GM19035 (cell line): ENCODE measurements around the gene CCDC116.
A peak's percentile ranks its signal among the peaks of the same experiment; 100 is the strongest.
"Not testable (repeated sequence)": the region's sequence is repeated elsewhere in the genome, so short reads cannot be mapped to it uniquely, and the experiment has no call there.

Experiments used
- ATAC-seq: cut with Tn5 transposase; IDR thresholded peaks from one replicate; pipeline ENCODE4 v1.9.1; 2021; ENCODE audit not compliant: unreplicated experiment

Gene CCDC116

DNA sequence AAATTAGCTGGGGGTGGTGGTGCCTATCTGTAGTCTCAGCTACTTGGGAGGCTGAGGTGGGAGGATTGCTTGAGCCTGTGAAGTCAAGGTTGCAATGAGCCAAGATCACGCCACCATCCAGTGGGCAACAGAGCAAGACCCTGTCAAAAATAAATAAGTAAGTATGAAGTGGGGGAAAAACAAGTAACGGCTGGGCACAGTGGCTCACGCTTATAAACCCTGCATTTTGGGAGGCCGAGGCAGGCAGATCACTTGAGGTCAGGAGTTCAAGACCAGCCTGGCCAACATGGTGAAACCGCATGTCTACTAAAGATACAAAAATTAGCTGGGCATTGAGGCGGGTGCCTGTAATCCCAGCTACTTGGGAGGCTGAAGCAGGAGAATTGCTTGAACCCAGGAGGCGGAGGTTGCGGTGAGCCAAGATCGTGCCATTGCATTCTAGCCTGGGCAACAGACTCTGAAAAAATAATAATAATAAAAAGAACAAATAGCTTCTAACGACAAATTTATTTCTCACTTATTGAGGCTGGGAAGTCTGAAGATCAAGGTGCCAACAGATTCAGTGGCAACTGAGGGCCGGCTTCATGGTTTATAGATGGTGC is 22.9 kb upstream of the CCDC116 start:
- ATAC-seq = not testable (repeated sequence)

- no peak for ATAC-seq
Observed at GRCh38 chr22:21611210-21611977, 21.2 kb upstream of the CCDC116 start.

DNA sequence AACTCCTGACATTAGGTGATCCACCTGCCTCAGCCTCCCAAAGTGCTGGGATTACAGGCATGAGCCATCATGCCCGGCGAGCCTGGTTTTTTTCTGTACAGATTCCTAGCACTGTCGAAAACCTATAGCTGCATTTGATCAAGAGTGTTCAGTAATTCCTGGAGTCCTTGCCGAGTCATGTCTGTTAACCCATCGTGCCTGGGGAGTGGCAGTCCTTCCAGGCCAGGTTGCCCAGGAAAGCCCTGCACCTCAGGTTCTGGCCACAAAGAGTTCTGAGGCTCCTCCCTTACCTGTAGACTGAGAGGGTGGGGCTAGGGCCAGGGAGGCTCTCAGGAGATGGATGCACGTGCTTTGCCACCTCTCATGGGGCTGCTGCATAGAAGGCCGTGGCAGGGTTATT is 19.7 kb upstream of the CCDC116 start:
- ATAC-seq = no peak

- ATAC-seq = no peak
Observed at GRCh38 chr22:21613553-21614233, 18.9 kb upstream of the CCDC116 start.

GRCh38 chr22:21615731-21616130 is 16.8 kb upstream of the CCDC116 start:
- ATAC-seq = no peak

DNA sequence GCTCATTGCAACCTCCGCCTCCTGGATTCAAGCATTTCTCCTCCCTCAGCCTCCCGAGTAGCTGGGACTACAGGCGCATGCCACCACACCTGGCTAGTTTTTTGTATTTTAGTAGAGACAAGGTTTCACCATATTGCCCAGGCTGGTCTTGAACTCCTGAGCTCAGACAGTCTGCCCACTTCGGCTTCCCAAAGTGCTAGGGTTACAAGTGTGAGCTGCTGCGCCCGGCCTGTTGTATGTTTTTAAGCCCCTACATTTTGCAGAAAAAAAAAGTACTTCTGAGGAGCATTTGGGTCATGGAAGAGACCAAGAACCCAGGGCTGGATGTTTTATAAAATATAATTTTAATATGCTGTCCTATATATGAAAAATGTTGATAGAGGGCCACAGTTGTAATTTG is 15.2 kb upstream of the CCDC116 start:
- not testable (repeated sequence) for ATAC-seq

DNA sequence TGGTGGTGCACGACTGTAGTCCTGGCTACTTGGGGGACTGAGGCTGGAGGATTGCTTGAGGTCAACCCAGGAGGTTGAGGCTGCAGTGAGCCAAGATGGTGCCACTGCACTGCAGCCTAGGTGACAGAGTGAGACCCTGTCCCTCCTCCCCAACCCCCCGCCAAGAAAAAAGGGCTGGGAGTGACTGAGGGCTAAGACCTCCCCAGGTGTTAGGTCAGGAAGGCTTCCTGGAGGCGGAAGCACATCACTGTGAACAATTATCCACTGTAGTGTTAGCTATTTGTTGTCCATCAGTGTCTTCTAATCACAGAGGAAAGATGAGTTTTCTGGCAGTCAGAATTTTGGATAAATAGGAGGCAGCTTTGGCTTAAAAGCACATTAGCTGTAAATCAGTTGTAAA is 11.5 kb upstream of the CCDC116 start:
- no peak for ATAC-seq

- no peak for ATAC-seq
Observed at GRCh38 chr22:21622011-21622918, 10.3 kb upstream of the CCDC116 start.

DNA sequence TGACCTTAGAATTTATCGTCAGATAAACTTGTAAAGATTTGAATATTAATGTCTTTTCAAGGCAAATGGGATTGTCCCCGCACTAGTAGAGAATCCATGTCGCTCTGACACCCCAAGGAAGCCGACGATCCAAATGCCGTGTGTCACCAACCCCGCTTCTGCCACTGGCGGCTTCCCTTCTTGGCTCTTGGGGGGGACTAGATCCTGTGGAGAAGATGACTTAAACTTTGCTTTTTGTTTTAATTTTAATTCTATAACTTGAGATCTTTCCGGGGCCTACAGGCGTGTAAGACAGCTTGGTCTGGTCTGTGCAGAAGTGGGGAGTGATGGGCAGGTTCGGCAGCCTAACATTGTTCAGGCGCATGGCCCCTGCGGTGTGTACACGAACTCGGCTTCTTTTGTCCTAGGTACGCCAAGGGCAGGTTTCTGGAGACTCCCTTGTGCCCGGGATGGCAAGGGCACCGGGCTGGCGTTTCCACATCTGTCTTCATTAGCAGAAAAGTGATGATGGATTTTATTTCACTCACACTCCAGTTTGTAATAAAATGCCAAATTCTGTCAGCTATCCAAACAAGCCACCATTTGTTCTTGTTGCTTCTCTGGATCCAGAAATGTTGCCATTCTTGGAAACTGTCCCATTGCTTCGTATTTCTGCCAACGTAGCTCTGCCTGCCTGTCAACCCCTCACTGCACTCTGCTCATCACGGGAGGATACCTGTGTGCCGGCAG is 9.5 kb upstream of the CCDC116 start:
- no peak for ATAC-seq

GRCh38 chr22:21623648-21623970 is 9.0 kb upstream of the CCDC116 start:
- ATAC-seq = no peak

GRCh38 chr22:21624120-21624879 is 8.3 kb upstream of the CCDC116 start:
- no peak for ATAC-seq

- ATAC-seq = no peak
Observed at GRCh38 chr22:21624880-21625791, 7.4 kb upstream of the CCDC116 start.

- no peak for ATAC-seq
Observed at GRCh38 chr22:21626073-21626734, 6.4 kb upstream of the CCDC116 start.

GRCh38 chr22:21626735-21627469 is 5.7 kb upstream of the CCDC116 start:
- no peak for ATAC-seq

DNA sequence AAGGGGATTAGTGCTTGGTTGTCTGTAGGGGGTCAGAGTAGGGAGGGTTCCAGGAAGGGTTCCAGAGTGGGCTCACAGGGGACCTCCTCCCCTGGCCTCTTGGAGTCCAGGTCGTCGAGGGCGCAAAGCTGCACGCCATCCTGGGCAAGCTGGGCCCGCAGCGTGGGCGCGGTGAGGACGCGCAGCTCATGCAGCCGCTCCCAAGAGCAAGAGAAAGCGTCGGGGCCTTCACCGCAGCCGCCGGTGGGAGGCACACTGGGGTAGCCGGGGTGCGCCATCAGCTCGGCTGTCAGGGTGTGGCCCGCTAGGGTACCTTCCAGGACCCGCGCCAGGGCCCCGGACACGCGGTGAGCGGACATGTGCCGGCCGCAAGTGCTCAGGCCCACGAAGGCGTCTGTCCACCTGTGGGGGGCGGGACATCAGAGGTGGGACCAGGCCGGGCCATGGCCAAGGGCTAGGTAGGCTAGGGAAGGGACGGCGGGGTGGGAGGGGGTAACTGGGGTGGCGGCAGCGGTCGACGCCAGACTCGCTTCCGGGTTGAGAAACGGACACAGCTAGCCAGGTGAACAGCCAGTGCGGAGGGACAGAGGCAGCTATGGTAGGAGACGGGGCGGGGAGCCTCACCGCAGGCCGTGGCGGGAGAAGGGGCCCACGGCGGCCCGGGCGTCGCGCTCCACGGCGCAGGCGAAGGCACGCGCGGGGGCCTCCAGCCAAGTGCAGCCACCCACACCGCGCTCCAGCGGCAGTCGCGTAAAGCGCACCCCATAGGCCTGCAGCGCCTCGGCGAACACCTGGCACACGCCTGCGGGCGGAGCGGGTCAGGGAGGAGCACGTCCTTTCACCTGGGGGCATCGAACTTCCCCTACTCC is 3.9 kb upstream of the CCDC116 start:
- ATAC-seq = no peak

GRCh38 chr22:21629255-21630149 is 3.1 kb upstream of the CCDC116 start, which contains the start of gene YDJC:
Gene YDJC, minus strand, starts transcription at chr22:21630022. Its CDS starts 8 bp downstream, at chr22:21630014.
- ATAC-seq = peak; percentile 82
